IMR-90 (cell line): ENCODE data around the gene RBMXL3. TPM values are rescaled to one million over a fixed set of nuclear protein-coding genes. Genes with fewer than 3 reads are reported as not detected.

ENCODE experiments used
- ATAC-seq: fragments of 200-7000 bp; cut with Tn5 transposase; 2 replicates; pipeline ENCODE4 v1.9.1; 2020; ENCODE audit warnings: low read depth, mild to moderate bottlenecking, moderate library complexity
- BruUV-seq: library from RNA; stranded (reverse); fragments of 400-500 nt; replicated peaks from 2 replicates; lab custom pipeline; 2021; lab: Mats Ljungman, UMichigan
- CTCF ChIA-PET: fragments of 300-600 bp; formaldehyde crosslinking; extraction: SDS; loops from one replicate; lab custom pipeline; 2021; ENCODE audit warnings: antibody characterized with exemption; lab: Yijun Ruan, JAX
- POLR2A ChIA-PET: fragments of 300-600 bp; sonication (Branson Sonifier 250); formaldehyde crosslinking; loops from one replicate; lab custom pipeline; 2022; ENCODE audit warnings: antibody characterized with exemption; ENCODE audit not compliant: unreplicated experiment; lab: Charles Lee
- DNase-seq: peaks from one replicate; pipeline ENCODE4 v3.0.0; 2013
- H2AFZ ChIP-seq: replicated peaks from 2 replicates; pipeline ENCODE3; 2013; ENCODE audit warnings: low read length, mild to moderate bottlenecking; ENCODE audit not compliant: poor library complexity
- H2AK5ac ChIP-seq: 2 replicates; pipeline ENCODE4 v1.6.1; 2013; ENCODE audit warnings: low read depth, low read length, inconsistent platforms
- H2AK9ac ChIP-seq: replicated peaks from 2 replicates; pipeline ENCODE3; 2013; ENCODE audit warnings: mild to moderate bottlenecking, low read depth, low read length, moderate library complexity; ENCODE audit not compliant: poor library complexity
- H2BK120ac ChIP-seq: 2 replicates; pipeline ENCODE4 v1.6.1; 2013; ENCODE audit warnings: low read depth, low read length, inconsistent platforms
- H2BK15ac ChIP-seq: 3 replicates; pipeline ENCODE4 v1.6.1; 2013; ENCODE audit warnings: low read depth, low read length, inconsistent platforms
- H2BK20ac ChIP-seq: 2 replicates; pipeline ENCODE4 v1.6.1; 2013; ENCODE audit warnings: low read depth, mild to moderate bottlenecking, inconsistent platforms, low read length, moderate library complexity
- H2BK5ac ChIP-seq: 2 replicates; pipeline ENCODE4 v1.6.1; 2013; ENCODE audit warnings: mild to moderate bottlenecking, low read depth, low read length, inconsistent platforms; ENCODE audit not compliant: poor library complexity, severe bottlenecking
- H3K14ac ChIP-seq: replicated peaks from 2 replicates; pipeline ENCODE4 v1.6.1; 2013; ENCODE audit warnings: low read depth, low read length, inconsistent platforms
- H3K18ac ChIP-seq: 2 replicates; pipeline ENCODE4 v1.6.1; 2013; ENCODE audit warnings: low read depth, low read length, control low read depth
- H3K23ac ChIP-seq: 2 replicates; pipeline ENCODE4 v1.6.1; 2013; ENCODE audit warnings: low read depth, low read length, inconsistent platforms
- H3K27ac ChIP-seq: 2 replicates; pipeline ENCODE4 v1.5.1; 2013; ENCODE audit warnings: mild to moderate bottlenecking, control low read depth, low read length; ENCODE audit not compliant: insufficient read depth
- H3K27me3 ChIP-seq: 2 replicates; pipeline ENCODE4 v1.6.1; 2013; ENCODE audit warnings: low read length; ENCODE audit not compliant: control insufficient read depth, insufficient read depth
- H3K36me3 ChIP-seq: 2 replicates; pipeline ENCODE4 v1.6.1; 2013; ENCODE audit warnings: low read length, mixed read lengths; ENCODE audit not compliant: control insufficient read depth, insufficient read depth
- H3K4ac ChIP-seq: 2 replicates; pipeline ENCODE4 v1.6.1; 2013; ENCODE audit warnings: low read depth, low read length, inconsistent platforms
- H3K4me1 ChIP-seq: 2 replicates; pipeline ENCODE4 v1.6.1; 2013; ENCODE audit warnings: low read length, mixed read lengths; ENCODE audit not compliant: control insufficient read depth, insufficient read depth
- H3K4me2 ChIP-seq: 2 replicates; pipeline ENCODE4 v1.6.1; 2013; ENCODE audit warnings: low read depth, mild to moderate bottlenecking, control low read depth, low read length, moderate library complexity
- H3K4me3 ChIP-seq: 2 replicates; pipeline ENCODE4 v1.5.1; 2013; ENCODE audit warnings: low read depth, mild to moderate bottlenecking, control low read depth, low read length, moderate library complexity; ENCODE audit not compliant: insufficient read depth
- H3K56ac ChIP-seq: 2 replicates; pipeline ENCODE4 v1.6.1; 2013; ENCODE audit warnings: low read length, inconsistent platforms; ENCODE audit not compliant: insufficient read depth; ENCODE audit errors: extremely low read depth
- H3K79me1 ChIP-seq, 2 experiments: 2 replicates each; pipeline ENCODE4 v1.6.1; 2013; ENCODE audit warnings: low read length in 2 of 2, inconsistent platforms in 1 of 2, low read depth in 1 of 2
- H3K9ac ChIP-seq: 2 replicates; pipeline ENCODE4 v1.6.1; 2013; ENCODE audit warnings: low read depth, low read length, control low read depth
- H3K9me1 ChIP-seq: 2 replicates; pipeline ENCODE4 v1.6.1; 2013; ENCODE audit warnings: low read length, inconsistent platforms; ENCODE audit not compliant: insufficient read depth
- H3K9me3 ChIP-seq: 2 replicates; pipeline ENCODE4 v1.6.1; 2013; ENCODE audit warnings: low read length; ENCODE audit not compliant: control insufficient read depth, insufficient read depth
- H4K20me1 ChIP-seq: 2 replicates; pipeline ENCODE4 v1.6.1; 2013; ENCODE audit warnings: low read length, inconsistent platforms; ENCODE audit not compliant: insufficient read depth
- H4K5ac ChIP-seq: 2 replicates; pipeline ENCODE4 v1.6.1; 2013; ENCODE audit warnings: mild to moderate bottlenecking, low read depth, low read length, control low read depth
- H4K8ac ChIP-seq, 2 experiments: 2 replicates each; pipeline ENCODE4 v1.6.1; 2013; ENCODE audit warnings: low read depth in 2 of 2, low read length in 2 of 2, control low read depth in 1 of 2, inconsistent platforms in 1 of 2
- H4K91ac ChIP-seq: 2 replicates; pipeline ENCODE4 v1.6.1; 2013; ENCODE audit warnings: low read depth, low read length, inconsistent platforms; ENCODE audit not compliant: insufficient read depth
- CEBPB ChIP-seq: IDR thresholded peaks from 2 replicates; pipeline ENCODE4 v1.6.1; 2012; ENCODE audit warnings: low read depth, low read length, improper control_type of control experiment
- CHD1 ChIP-seq: IDR thresholded peaks from 2 replicates; pipeline ENCODE4 v1.6.1; 2012; ENCODE audit warnings: low read depth, low read length, improper control_type of control experiment
- FOS ChIP-seq: fragments of 150-350 bp; IDR thresholded peaks from 2 replicates; pipeline ENCODE4 v1.6.1; 2016; ENCODE audit warnings: low read depth, low read length
- MAZ ChIP-seq: IDR thresholded peaks from 2 replicates; pipeline ENCODE4 v1.6.1; 2012; ENCODE audit warnings: low read depth, mild to moderate bottlenecking, low read length, improper control_type of control experiment, moderate library complexity, borderline replicate concordance
- NFE2L2 ChIP-seq: fragments of 150-350 bp; IDR thresholded peaks from 2 replicates; pipeline ENCODE4 v1.6.1; 2016; ENCODE audit warnings: low read depth, mild to moderate bottlenecking, low read length
- POLR2A ChIP-seq: IDR thresholded peaks from 2 replicates; pipeline ENCODE4 v1.6.1; 2012; ENCODE audit warnings: mild to moderate bottlenecking, low read depth, low read length
- RFX5 ChIP-seq: IDR thresholded peaks from 2 replicates; pipeline ENCODE4 v1.8.0; 2012; ENCODE audit warnings: low read depth, mild to moderate bottlenecking, low read length, moderate library complexity
- SMC3 ChIP-seq: fragments of 150-350 bp; IDR thresholded peaks from 2 replicates; pipeline ENCODE4 v1.6.1; 2016; ENCODE audit warnings: low read depth, mild to moderate bottlenecking, antibody characterized with exemption, low read length, moderate library complexity
- WGBS, 2 experiments: methylation state at CpG; one replicate each; pipeline versions ENCODE4 v1.1.5 to v1.1.7; 2013; ENCODE audit warnings: missing lambda C conversion rate in 2 of 2; ENCODE audit not compliant: insufficient read length in 1 of 2; ENCODE audit errors: extremely low coverage in 2 of 2; 5-methylcytosine and 5-hydroxymethylcytosine counted together
- dilution Hi-C: fragments of 300-500 bp; cut with HindIII; formaldehyde crosslinking; loops from one replicate; pipeline ENCODE4 v1.14.3; 2018; ENCODE audit warnings: low sequenced_read_pairs; ENCODE audit not compliant: unreplicated experiment
- in situ Hi-C: fragments of 300-500 bp; cut with MboI; formaldehyde crosslinking; loops from 3 replicates; pipeline ENCODE4 v1.14.3; 2019; ENCODE audit warnings: low sequenced_read_pairs, inconsistent platforms, mixed read lengths
- intact Hi-C: fragments of 100-400 bp; cut with micrococcal nuclease; formaldehyde crosslinking; loops from 2 replicates; pipeline ENCODE4 v1.10.0; 2022
- polyA plus RNA-seq, 3 experiments: library from polyadenylated mRNA; depleted of rRNA; stranded (reverse); fragments of >200 nt; gene quantifications; 2 replicates each; pipeline ENCODE4 v1.2.3, GENCODE V29; 2012; ENCODE audit warnings: low replicate concordance in 1 of 3
- total RNA-seq: library from RNA; depleted of rRNA; stranded (reverse); fragments of >200 nt; gene quantifications from 2 replicates; pipeline ENCODE4 v1.2.3, GENCODE V29; 2012
- TF ChIP-seq, protein P1 (sequence below): fragments of 150-350 bp; IDR thresholded peaks from 2 replicates; pipeline ENCODE4 v1.6.1; 2017; ENCODE audit warnings: mild to moderate bottlenecking, antibody characterized with exemption, low read length, low read depth
- TF ChIP-seq, protein P2 (sequence below): conservative IDR thresholded peaks from 2 replicates; pipeline ENCODE4 v1.5.1; 2012; ENCODE audit warnings: mild to moderate bottlenecking, low read depth, low read length, improper control_type of control experiment
- TF ChIP-seq, protein P3 (sequence below): fragments of 150-350 bp; IDR thresholded peaks from 2 replicates; pipeline ENCODE4 v1.6.1; 2016; ENCODE audit warnings: low read depth, mild to moderate bottlenecking, low read length, moderate library complexity, borderline replicate concordance

The RBMXL3 gene
- total and polyA plus RNA-seq, 2 of the 4 experiments (the other 2 are of a cell fraction), result not detected

DNA sequence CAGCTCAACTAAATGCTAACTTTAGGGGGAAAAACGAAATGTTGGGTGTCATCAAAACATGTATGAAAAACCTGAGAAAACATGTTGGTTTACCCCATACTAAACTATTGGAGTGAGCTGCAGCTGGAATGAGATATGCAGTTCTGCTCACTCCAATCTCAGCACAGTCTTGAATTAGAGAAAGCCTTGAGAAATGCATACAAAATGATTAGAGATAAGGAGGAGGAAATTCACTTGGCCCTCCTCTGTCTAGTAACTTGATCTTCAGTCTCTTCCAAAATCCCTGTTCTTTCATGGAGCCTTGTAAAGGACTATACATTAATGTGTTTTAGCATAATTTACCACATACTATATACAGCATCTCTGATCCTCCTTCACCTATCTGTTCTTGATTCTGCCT is 47.8 kb downstream of the RBMXL3 start:
- no peaks in the 10 kb centered on the region for H3K9me1 ChIP-seq
- no peak overlapping the region for H2BK20ac ChIP-seq
- H3K36me3 ChIP-seq, result no peaks in the 10 kb centered on the region
- no peak overlapping the region for H3K9ac ChIP-seq
- intact Hi-C loops (no loop called here), dilution Hi-C loops (no loop called here), in situ Hi-C loops (no loop called here)
- no TSS peak for BruUV-seq
- H2AK5ac ChIP-seq, result no peak overlapping the region
- no peak overlapping the region for H4K91ac ChIP-seq
- no peak overlapping the region for H3K27ac ChIP-seq
- 0 out of 2 replicates have a peak, but pooled peaks cover 2% of the 10 kb centered on the region for H3K4me1 ChIP-seq
- H2AFZ ChIP-seq, result no peak overlapping the region
- peak overlapping the region; percentile 64; the same call in 1 of the 2 replicates for H3K4me2 ChIP-seq
- no peak overlapping the region for H2AK9ac ChIP-seq
- no peak for TF ChIP-seq POLR2A
- TF ChIP-seq, protein P1, sequence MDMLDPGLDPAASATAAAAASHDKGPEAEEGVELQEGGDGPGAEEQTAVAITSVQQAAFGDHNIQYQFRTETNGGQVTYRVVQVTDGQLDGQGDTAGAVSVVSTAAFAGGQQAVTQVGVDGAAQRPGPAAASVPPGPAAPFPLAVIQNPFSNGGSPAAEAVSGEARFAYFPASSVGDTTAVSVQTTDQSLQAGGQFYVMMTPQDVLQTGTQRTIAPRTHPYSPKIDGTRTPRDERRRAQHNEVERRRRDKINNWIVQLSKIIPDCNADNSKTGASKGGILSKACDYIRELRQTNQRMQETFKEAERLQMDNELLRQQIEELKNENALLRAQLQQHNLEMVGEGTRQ, result no peak
- TF ChIP-seq CHD1, result no peak
- no peak for TF ChIP-seq MAZ
- TF ChIP-seq, protein P2, sequence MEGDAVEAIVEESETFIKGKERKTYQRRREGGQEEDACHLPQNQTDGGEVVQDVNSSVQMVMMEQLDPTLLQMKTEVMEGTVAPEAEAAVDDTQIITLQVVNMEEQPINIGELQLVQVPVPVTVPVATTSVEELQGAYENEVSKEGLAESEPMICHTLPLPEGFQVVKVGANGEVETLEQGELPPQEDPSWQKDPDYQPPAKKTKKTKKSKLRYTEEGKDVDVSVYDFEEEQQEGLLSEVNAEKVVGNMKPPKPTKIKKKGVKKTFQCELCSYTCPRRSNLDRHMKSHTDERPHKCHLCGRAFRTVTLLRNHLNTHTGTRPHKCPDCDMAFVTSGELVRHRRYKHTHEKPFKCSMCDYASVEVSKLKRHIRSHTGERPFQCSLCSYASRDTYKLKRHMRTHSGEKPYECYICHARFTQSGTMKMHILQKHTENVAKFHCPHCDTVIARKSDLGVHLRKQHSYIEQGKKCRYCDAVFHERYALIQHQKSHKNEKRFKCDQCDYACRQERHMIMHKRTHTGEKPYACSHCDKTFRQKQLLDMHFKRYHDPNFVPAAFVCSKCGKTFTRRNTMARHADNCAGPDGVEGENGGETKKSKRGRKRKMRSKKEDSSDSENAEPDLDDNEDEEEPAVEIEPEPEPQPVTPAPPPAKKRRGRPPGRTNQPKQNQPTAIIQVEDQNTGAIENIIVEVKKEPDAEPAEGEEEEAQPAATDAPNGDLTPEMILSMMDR, result no peak
- no peak for TF ChIP-seq FOS
- no peak for TF ChIP-seq SMC3
- no peak for TF ChIP-seq RFX5
- no peak for TF ChIP-seq NFE2L2
- TF ChIP-seq CEBPB, result no peak
- TF ChIP-seq, protein P3, sequence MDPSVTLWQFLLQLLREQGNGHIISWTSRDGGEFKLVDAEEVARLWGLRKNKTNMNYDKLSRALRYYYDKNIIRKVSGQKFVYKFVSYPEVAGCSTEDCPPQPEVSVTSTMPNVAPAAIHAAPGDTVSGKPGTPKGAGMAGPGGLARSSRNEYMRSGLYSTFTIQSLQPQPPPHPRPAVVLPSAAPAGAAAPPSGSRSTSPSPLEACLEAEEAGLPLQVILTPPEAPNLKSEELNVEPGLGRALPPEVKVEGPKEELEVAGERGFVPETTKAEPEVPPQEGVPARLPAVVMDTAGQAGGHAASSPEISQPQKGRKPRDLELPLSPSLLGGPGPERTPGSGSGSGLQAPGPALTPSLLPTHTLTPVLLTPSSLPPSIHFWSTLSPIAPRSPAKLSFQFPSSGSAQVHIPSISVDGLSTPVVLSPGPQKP, result no peak
- peaks cover 0 to 7% of the 10 kb centered on the region in 2 experiments; a peak in 1 of 4 replicates for H3K79me1 ChIP-seq
- no peak overlapping the region for H3K4ac ChIP-seq
- H3K56ac ChIP-seq, result no peak overlapping the region
- peak overlapping the region; percentile 50 for H2BK5ac ChIP-seq
- H2BK15ac ChIP-seq, result no peak overlapping the region
- H3K9me3 ChIP-seq, result no peaks in the 10 kb centered on the region
- POLR2A ChIA-PET, result no interaction called here
- H3K23ac ChIP-seq, result no peak overlapping the region
- no peaks in the 10 kb centered on the region for H4K20me1 ChIP-seq
- WGBS, 2 experiments, result no CpG with 5 or more reads among the region's 1 CpG
- DNase-seq (peak; percentile 2), ATAC-seq (no peak)
- no peak overlapping the region for H4K5ac ChIP-seq
- H3K18ac ChIP-seq, result no peak overlapping the region; the same call in 1 of the 2 replicates
- H3K27me3 ChIP-seq, result no peaks in the 10 kb centered on the region; the same call in 1 of the 2 replicates
- CTCF ChIA-PET, result interaction anchor here (1.6 kb wide), 1 partner anchor 25 kb away, joined by 7 read pairs; no protein-coding TSS in a partner anchor
- H2BK120ac ChIP-seq, result no peak overlapping the region
- H4K8ac ChIP-seq, result no peak overlapping the region
- H3K14ac ChIP-seq, result no peak overlapping the region
- H3K4me3 ChIP-seq, result no peak overlapping the region
